ENCODE results near the gene TLE3.

DNA sequence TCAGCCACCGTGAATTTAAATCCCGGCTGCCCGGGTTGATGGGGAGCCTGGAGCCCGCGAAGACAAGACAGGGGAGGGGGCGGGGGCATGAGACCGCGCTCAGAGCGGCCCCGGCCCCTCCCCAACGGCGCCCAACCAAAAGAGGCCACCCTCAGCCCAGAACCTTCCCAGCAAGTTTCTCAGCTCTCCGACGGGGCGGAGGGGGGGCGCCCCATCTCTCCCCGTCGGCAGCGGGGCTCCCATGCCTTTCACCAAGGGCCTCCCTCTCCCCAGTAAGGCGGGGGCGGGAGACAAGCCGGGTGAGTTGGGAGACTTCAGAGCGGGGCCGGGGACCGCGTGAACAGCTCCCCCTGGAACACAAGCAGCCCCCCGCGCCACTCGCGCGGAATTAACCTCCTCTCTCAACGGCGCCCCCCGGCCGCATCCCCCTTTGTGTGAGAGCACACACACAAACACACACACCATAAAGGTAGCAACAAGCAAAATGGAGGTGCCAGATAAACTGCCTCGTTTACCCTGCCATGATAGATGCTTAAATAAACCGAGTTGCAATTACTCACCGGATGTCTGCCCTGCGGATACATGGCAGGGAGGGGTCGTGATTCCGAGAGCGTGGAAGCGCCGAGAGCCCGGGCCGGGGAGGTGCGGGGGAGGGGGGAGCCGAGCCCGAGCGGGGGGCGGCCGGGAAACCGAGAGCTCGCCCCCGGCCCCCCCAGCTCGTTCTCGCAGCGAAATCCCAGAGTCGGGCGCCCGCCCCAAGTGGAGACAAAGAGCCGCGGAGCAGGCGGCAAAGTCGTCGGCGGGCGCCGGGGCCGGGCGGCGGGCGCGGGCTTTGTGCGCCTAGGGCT, 1.3 kb downstream of the TLE3 start:
- TF ChIP-seq, protein P1, sequence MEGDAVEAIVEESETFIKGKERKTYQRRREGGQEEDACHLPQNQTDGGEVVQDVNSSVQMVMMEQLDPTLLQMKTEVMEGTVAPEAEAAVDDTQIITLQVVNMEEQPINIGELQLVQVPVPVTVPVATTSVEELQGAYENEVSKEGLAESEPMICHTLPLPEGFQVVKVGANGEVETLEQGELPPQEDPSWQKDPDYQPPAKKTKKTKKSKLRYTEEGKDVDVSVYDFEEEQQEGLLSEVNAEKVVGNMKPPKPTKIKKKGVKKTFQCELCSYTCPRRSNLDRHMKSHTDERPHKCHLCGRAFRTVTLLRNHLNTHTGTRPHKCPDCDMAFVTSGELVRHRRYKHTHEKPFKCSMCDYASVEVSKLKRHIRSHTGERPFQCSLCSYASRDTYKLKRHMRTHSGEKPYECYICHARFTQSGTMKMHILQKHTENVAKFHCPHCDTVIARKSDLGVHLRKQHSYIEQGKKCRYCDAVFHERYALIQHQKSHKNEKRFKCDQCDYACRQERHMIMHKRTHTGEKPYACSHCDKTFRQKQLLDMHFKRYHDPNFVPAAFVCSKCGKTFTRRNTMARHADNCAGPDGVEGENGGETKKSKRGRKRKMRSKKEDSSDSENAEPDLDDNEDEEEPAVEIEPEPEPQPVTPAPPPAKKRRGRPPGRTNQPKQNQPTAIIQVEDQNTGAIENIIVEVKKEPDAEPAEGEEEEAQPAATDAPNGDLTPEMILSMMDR (IDR thresholded peaks at IDR 0.05; ENCODE audit: insufficient read depth, low read length, poor library complexity, severe bottlenecking) = peak; percentile 7
- no peak for TF ChIP-seq EZH2phosphoT487 (conservative IDR thresholded peaks at IDR 0.05; ENCODE audit: low read length)
